ENCODE data around the gene RNF181. TPM values are rescaled to one million over a fixed set of nuclear protein-coding genes. Genes with fewer than 3 reads are reported as not detected.

The RNF181 gene
- total RNA-seq, 1 experiment from 2014 or later = 167 TPM

DNA sequence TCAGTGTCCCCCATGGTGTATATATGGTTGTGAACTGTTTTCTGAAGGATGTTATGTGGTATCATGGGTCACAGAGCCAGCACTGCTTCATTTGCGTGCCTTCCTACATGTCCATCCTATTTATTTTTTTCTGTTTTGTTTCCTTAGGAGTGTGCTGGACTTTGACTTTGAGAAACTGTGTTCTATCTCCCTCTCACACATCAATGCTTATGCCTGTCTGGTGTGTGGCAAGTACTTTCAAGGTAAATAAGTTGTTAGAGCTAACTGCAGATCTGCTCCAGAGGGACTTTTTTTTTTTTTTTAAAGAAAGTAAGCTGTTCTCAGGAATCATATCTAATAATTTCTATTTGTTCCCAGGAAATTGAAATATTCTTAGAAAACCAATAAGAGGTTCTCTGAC, 25.8 kb downstream of the RNF181 start:
- Histone ChIP-seq H3K36me3 (peaks cover 73% of the 10 kb centered on the region), H3K4me3 (no peak overlapping the region), H3K27me3 (no peaks in the 10 kb centered on the region), H3K9me3 (no peaks in the 10 kb centered on the region)
- DNase-seq = no peak

DNA sequence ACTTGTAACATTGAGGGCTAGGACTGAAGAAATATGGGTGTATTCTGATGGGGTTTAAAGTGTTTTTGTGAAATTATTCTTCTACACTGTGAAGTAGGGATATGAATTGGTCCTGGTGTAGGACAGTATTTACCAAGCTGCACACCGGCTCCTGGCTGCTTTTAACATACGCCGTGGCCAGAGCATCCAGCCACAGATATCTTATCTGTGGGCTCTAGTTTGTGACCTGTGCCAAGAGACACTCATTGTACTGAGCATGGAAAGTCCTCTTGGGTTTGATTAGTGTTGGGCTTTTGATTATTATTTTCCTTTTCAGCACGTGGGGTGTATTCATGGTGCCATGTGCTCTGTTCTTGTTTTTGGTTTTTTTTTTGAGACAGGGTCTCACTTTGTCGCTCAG, 28.4 kb downstream of the RNF181 start:
- H3K4me3 ChIP-seq = no peak overlapping the region
- H3K9me3 ChIP-seq = no peaks in the 10 kb centered on the region
- DNase-seq = no peak
- no peaks in the 10 kb centered on the region for H3K27me3 ChIP-seq
- H3K36me3 ChIP-seq = peaks cover 78% of the 10 kb centered on the region

DNA sequence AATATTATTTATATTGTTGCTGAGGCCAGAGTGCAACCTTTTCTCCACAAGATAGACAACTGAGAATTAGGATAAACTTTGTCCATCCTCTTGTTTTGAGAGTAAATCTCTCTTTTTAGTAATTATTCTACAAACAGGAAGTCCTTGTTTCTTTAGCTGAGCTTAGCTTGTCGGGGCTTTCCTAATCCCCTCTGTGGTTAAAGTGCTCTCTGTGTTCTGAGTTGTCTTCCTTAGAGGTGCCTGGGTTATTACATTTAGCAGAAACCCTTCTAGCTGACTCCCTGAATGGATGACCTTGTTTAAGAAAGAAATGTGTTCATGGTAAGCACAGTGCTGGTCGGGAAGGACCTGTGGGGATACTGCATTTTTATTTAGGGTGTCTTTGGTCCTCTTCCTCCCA, 33.1 kb downstream of the RNF181 start:
- Histone ChIP-seq H3K36me3 (peaks cover 80% of the 10 kb centered on the region), H3K4me3 (no peak overlapping the region), H3K27me3 (no peaks in the 10 kb centered on the region), H3K9me3 (no peaks in the 10 kb centered on the region)
- DNase-seq = no peak

DNA sequence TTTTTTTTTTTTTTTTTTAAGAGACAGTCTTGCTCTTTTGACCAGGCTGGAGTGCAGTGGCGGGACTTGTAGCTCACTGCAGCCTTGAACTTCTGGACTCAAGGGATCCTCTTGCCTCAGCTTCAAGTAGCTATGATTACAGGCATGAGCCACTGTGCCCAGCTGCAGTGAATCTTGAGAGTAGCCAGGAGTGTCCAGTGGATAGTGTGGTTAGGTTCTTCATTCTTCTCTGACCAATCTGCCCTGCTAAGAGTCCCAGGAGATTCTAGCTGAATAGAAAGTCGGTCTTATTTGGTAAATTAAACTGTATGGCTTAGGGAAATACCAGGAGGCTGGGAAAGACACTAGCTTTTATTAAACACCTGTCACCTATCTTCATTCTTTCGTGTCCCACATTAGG, 35.8 kb downstream of the RNF181 start:
- DNase-seq = no peak
- H3K9me3 ChIP-seq = no peaks in the 10 kb centered on the region
- no peak overlapping the region for H3K4me3 ChIP-seq
- H3K36me3 ChIP-seq = peaks cover 82% of the 10 kb centered on the region
- H3K27me3 ChIP-seq = no peaks in the 10 kb centered on the region

DNA sequence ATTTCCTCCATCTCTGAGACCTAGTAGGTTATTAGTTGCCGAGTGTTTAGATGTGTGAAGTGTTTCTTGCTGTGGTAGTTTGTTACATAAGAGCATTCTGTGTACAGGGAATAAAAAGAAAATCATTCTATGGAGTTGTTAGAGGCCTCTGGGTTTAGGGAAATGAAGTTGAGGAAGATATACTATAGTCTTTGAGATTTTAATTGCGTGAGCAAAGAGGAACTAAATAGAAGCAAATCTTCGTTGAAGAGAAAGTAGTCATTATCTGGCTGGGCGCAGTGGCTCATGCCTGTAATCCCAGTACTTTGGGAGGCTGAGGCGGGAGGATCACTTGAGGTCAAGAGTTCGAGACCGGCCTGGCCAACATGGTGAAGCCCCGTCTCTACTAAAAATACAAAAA, 39.5 kb downstream of the RNF181 start:
- H3K4me3 ChIP-seq = no peak overlapping the region
- H3K27me3 ChIP-seq = no peaks in the 10 kb centered on the region
- H3K9me3 ChIP-seq = no peaks in the 10 kb centered on the region
- peaks cover 88% of the 10 kb centered on the region for H3K36me3 ChIP-seq
- no peak for DNase-seq

DNA sequence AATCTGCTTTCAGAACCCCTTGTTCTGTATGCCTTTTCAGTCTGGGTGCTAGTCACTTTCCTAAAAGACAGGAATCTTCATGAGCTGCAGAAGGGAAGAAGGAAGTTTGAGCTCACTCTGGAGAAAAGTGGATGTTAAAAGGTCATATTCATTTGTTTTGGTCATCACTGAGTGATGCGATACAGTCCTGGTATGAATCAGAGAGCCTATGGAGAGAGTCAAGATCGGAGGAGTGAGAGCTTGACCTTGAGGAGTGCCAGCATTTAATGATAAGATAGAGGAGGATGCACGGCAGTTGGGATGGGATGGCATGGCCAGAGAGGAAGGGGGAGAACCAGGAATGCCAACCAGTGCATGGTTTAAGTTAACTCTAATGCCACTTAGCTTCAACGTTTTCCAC, 40.1 kb downstream of the RNF181 start:
- Histone ChIP-seq H3K9me3 (no peaks in the 10 kb centered on the region), H3K4me3 (no peak overlapping the region), H3K36me3 (peaks cover 85% of the 10 kb centered on the region), H3K27me3 (no peaks in the 10 kb centered on the region)
- no peak for DNase-seq

DNA sequence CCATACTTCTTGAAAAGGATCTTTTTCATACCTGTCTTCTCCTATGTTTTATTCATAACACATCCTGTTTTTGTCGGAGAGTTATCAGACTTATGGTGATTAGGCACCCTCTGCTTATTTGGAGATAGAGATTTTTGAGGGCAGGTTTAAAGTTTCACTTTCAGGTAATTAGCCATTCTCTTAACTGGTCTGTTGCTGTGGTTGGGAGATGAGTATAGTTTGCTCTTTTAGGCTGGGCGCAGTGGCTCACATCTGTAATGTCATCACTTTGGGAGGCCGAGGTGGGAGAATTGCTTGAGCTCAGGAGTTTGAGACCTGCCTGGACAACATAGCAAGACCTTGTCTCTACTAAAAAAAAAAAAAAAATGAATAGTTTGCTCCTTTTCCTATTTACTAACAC, 47.2 kb downstream of the RNF181 start:
- Histone ChIP-seq H3K9me3 (no peaks in the 10 kb centered on the region), H3K4me3 (no peak overlapping the region), H3K27me3 (no peaks in the 10 kb centered on the region), H3K36me3 (peaks cover 90% of the 10 kb centered on the region)
- no peak for DNase-seq

DNA sequence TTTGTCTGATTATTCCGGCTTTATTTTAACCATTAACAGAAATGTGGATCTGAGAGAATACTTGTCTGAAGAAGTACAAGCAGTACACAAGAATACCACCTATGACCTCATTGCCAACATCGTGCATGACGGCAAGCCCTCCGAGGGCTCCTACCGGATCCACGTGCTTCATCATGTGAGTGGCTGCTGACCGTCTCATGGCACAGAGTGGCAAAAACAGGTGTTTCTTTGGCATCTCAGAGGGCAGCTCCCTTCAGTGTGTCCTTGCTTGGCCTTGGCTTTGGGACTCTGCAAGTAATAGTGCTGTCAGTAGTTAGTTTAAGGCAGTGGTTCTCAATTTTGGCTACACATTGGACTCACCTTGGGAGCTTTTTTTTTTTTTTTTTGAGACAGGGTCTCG, 49.4 kb downstream of the RNF181 start:
- no peak for DNase-seq
- no peak overlapping the region for H3K4me3 ChIP-seq

DNA sequence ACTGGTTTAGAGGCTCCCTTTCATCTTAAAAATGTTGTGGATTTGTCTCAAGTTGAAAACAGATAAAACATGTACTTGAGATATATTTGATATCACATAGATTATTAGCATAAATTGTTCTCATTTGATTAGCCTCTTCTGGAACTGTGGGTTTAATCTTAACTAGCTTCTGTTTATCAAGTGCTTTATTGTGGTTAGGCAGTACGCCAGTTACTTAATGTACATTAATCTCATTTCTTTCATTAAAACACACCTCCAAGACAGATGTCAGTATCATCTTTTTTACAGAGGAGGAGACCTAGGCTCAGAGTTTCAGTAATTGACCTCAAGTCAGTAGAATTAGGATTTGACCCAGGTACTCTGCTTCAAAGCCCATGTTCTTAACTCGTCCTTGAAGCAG, 50.6 kb downstream of the RNF181 start:
- Histone ChIP-seq H3K27me3 (no peaks in the 10 kb centered on the region), H3K9me3 (no peaks in the 10 kb centered on the region), H3K36me3 (peaks cover 89% of the 10 kb centered on the region), H3K4me3 (no peak overlapping the region)
- DNase-seq = no peak

More for the DNA sequence above, 49.4 kb downstream of the RNF181 start:
- Histone ChIP-seq H3K27me3 (no peaks in the 10 kb centered on the region), H3K36me3 (peaks cover 88% of the 10 kb centered on the region), H3K9me3 (no peaks in the 10 kb centered on the region)

Other genes with a start within 250 kb of the RNF181 start
- 28.3 and 40.1 TPM in 2 replicates for gene RETSAT, start 241.2 kb upstream of the RNF181 start, total RNA-seq (2014; rRNA removed; shearing (Covaris generic); ENCODE audit: low replicate concordance)
- 3.9 and 25.3 TPM in 2 replicates for gene ELMOD3, start 241.0 kb upstream of the RNF181 start, total RNA-seq (2014; rRNA removed; shearing (Covaris generic); ENCODE audit: low replicate concordance)
- gene CAPG, start 185.4 kb upstream of the RNF181 start, total RNA-seq (2014; rRNA removed; shearing (Covaris generic); ENCODE audit: low replicate concordance) = 283 and 538 TPM in 2 replicates
- 0.76 and 1.2 TPM in 2 replicates for gene SH2D6, start 177.0 kb upstream of the RNF181 start, total RNA-seq (2014; rRNA removed; shearing (Covaris generic); ENCODE audit: low replicate concordance)
- gene MAT2A, start 56.6 kb upstream of the RNF181 start, total RNA-seq (2014; rRNA removed; shearing (Covaris generic); ENCODE audit: low replicate concordance) = 116 and 137 TPM in 2 replicates
- 28.9 and 45.6 TPM in 2 replicates for gene GGCX, start 34.3 kb upstream of the RNF181 start, total RNA-seq (2014; rRNA removed; shearing (Covaris generic); ENCODE audit: low replicate concordance)
- not detected in 2 replicates for gene VAMP8, start 18.2 kb upstream of the RNF181 start, total RNA-seq (2014; rRNA removed; shearing (Covaris generic); ENCODE audit: low replicate concordance)
- 8.3 and 76.7 TPM in 2 replicates for gene VAMP5, start 11.3 kb upstream of the RNF181 start, total RNA-seq (2014; rRNA removed; shearing (Covaris generic); ENCODE audit: low replicate concordance)
- gene TMEM150A, start 7.0 kb downstream of the RNF181 start, total RNA-seq (2014; rRNA removed; shearing (Covaris generic); ENCODE audit: low replicate concordance) = 3.9 and 6.8 TPM in 2 replicates
- 16.2 and 17.3 TPM in 2 replicates for gene C2orf68, start 16.3 kb downstream of the RNF181 start, total RNA-seq (2014; rRNA removed; shearing (Covaris generic); ENCODE audit: low replicate concordance)
- gene USP39, start 20.4 kb downstream of the RNF181 start, total RNA-seq (2014; rRNA removed; shearing (Covaris generic); ENCODE audit: low replicate concordance) = 86.8 and 313 TPM in 2 replicates
- 0.16 TPM in 1 of 2 replicates, not detected in the other for gene SFTPB, start 72.5 kb downstream of the RNF181 start, total RNA-seq (2014; rRNA removed; shearing (Covaris generic); ENCODE audit: low replicate concordance)
- gene GNLY, start 98.6 kb downstream of the RNF181 start, total RNA-seq (2014; rRNA removed; shearing (Covaris generic); ENCODE audit: low replicate concordance) = not detected in 2 replicates
- gene ATOH8, start 158.2 kb downstream of the RNF181 start, total RNA-seq (2014; rRNA removed; shearing (Covaris generic); ENCODE audit: low replicate concordance) = 43.5 and 59.1 TPM in 2 replicates

Measured in MG63 (cell line).